GM21717 (cell line): ENCODE data around the gene GPSM1.

Experiments
- ATAC-seq: cut with Tn5 transposase; IDR thresholded peaks from one replicate; pipeline ENCODE4 v1.9.1; 2021; ENCODE audit warnings: mild to moderate bottlenecking, moderate library complexity; ENCODE audit not compliant: unreplicated experiment

GPSM1 gene

GRCh38 chr9:136370687-136371532, 43.6 kb downstream of the GPSM1 start:
- no peak for ATAC-seq

GRCh38 chr9:136371533-136371880, 44.2 kb downstream of the GPSM1 start:
- ATAC-seq: no peak

- ATAC-seq: no peak
Measured at GRCh38 chr9:136372006-136372405, 44.7 kb downstream of the GPSM1 start.

- ATAC-seq: no peak
Measured at GRCh38 chr9:136372561-136373299, 45.4 kb downstream of the GPSM1 start.

- no peak for ATAC-seq
Measured at GRCh38 chr9:136373300-136374182, 46.2 kb downstream of the GPSM1 start, which contains the start of gene CARD9. CARD9 (minus strand) TSS chr9:136373669; CDS start chr9:136372078, 1,591 bp downstream.

GRCh38 chr9:136374183-136374575, 46.8 kb downstream of the GPSM1 start:
- ATAC-seq: no peak

- no peak for ATAC-seq
Measured at GRCh38 chr9:136375096-136375495, 47.8 kb downstream of the GPSM1 start.

- no peak for ATAC-seq
Measured at GRCh38 chr9:136376457-136376856, 49.1 kb downstream of the GPSM1 start.

- no peak for ATAC-seq
Measured at GRCh38 chr9:136377341-136378169, 50.2 kb downstream of the GPSM1 start.

GRCh38 chr9:136378170-136379002, 51.0 kb downstream of the GPSM1 start:
- ATAC-seq: no peak

- no peak for ATAC-seq
Measured at GRCh38 chr9:136379003-136379287, 51.6 kb downstream of the GPSM1 start.

GRCh38 chr9:136379401-136379800, 52.1 kb downstream of the GPSM1 start:
- ATAC-seq: no peak

GRCh38 chr9:136379891-136380290, 52.6 kb downstream of the GPSM1 start:
- ATAC-seq: no peak

- no peak for ATAC-seq
Measured at GRCh38 chr9:136380381-136380780, 53.0 kb downstream of the GPSM1 start.

GRCh38 chr9:136381311-136381710, 54.0 kb downstream of the GPSM1 start:
- no peak for ATAC-seq

- ATAC-seq: no peak
Measured at GRCh38 chr9:136381966-136382513, 54.7 kb downstream of the GPSM1 start.

- no peak for ATAC-seq
Measured at GRCh38 chr9:136383436-136383835, 56.1 kb downstream of the GPSM1 start.

- no peak for ATAC-seq
Measured at GRCh38 chr9:136385015-136385414, 57.7 kb downstream of the GPSM1 start.

GRCh38 chr9:136386018-136386417, 58.7 kb downstream of the GPSM1 start:
- ATAC-seq: no peak
